IPS-18c (cell line): ENCODE data around the gene HSF5.
"Not testable (repeated sequence)": the region's sequence is repeated elsewhere in the genome, so short reads cannot be mapped to it uniquely, and the experiment has no call there.

Experiments
- H3K4me3 ChIP-seq: 2 replicates; pipeline ENCODE4 v1.7.0; 2013; ENCODE audit warnings: low read depth, mild to moderate bottlenecking, low read length, moderate library complexity; ENCODE audit not compliant: insufficient read depth
- H3K9me3 ChIP-seq: one replicate; pipeline ENCODE4 v1.6.1; 2013; ENCODE audit warnings: mild to moderate bottlenecking, low read length, moderate library complexity; ENCODE audit not compliant: control insufficient read depth, insufficient read depth

The HSF5 gene

DNA sequence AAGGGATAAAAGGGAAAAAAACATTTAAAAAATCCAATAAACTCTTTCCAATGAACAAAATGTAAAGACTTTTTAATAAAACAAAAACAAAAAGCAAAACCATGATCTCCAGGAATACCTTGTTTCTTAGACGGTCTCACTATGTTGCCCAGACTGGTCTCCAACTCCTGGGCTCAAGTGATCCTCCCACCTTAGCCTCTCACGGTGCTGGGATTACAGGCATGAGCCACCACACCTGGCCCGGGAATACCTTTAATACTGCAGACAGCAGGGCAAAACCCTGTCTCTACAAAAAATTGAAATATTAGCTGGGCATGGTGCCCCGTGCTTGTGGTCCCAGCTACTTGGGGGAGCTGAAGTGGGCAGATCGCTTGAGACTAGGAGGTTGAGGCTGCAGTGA is 78.8 kb downstream of the HSF5 start:
- no peaks in the 10 kb centered on the region for H3K9me3 ChIP-seq
- no peak overlapping the region for H3K4me3 ChIP-seq

DNA sequence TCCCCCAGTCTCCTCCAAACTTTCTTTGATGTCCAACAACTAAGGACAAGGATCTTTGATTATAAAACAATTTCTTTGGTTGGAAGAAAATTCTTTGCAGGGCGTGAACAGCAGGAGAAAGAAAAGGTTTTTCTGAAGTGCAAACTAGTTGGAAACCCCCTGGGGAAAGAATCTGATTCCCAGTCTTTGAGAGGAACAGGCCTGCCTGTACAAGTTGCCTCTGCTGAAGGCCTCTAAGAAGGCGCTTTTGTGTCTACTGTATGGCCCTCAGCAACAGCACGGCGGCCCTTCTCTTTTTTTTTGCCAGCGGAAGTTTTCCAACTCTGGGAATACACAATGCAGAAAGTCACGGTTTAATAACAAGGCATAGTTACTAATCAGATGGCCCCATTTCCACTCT is 84.9 kb downstream of the HSF5 start:
- no peak overlapping the region for H3K4me3 ChIP-seq
- no peaks in the 10 kb centered on the region for H3K9me3 ChIP-seq

DNA sequence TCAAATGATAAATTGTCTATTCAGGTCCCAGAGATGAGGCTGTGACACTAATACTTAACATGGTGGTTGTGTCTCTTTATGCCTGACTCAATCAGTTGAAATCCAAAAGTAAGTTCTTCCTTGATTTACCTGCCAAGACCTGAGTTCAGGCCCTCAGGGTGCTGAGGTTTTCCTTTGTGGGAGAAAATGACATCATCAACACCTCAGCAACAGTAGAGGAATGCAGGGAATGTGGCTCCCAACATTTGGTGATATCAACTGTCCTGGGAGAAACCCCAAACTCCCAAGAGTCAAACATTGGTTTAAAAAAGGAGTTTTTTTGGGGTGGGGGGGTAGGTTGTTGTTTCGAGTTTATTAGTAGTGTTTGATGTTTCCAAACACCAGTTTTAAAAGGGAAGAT is 85.5 kb downstream of the HSF5 start:
- H3K4me3 ChIP-seq: no peak overlapping the region

DNA sequence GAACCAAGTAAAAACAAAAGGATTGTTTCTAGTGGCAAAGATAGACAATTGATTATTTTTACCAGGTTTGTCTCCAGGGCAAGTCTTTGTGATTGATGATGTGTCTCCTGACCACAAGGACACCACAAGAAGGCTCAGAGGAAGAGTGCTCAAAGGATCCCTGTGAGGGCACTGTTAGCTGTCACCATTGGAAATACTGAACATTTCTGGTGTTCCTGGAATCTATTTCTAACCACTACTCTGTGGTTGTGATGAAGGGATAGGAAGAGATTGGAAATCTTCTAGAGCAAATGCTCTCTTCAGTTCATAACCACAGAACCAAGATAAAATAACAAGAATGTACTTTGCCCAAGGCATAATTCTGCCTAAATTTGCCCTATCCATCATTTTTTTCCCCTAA is 86.2 kb downstream of the HSF5 start:
- Histone ChIP-seq H3K9me3 (no peaks in the 10 kb centered on the region), H3K4me3 (no peak overlapping the region)

More for the DNA sequence above, 85.5 kb downstream of the HSF5 start:
- H3K9me3 ChIP-seq: no peaks in the 10 kb centered on the region

GRCh38 chr17:58401287-58401686 is 86.9 kb downstream of the HSF5 start:
- Histone ChIP-seq H3K9me3 (no peaks in the 10 kb centered on the region), H3K4me3 (no peak overlapping the region)

DNA sequence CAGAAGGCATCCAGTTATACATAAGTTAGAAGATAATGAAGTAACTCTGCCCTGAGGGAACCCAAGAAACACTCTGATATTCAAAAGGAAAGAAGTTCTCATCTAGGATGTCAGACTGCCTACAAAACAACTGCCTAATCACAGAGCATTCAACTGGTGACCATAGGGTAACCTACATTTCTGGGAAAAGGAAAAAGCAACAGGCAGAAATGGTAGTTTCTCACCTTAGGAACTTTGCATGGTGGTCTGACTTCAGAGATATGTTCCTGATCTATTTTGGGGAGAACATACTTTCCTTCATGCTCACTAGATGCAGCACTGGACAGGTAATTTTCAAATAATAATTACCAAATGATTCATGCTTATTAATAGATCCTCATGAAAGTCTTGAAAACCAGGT is 87.4 kb downstream of the HSF5 start:
- Histone ChIP-seq H3K9me3 (no peaks in the 10 kb centered on the region), H3K4me3 (no peak overlapping the region)

- Histone ChIP-seq H3K4me3 (no peak overlapping the region), H3K9me3 (no peaks in the 10 kb centered on the region)
These were observed 88.2 kb downstream of the HSF5 start for GRCh38 chr17:58399974-58400373.

GRCh38 chr17:58398574-58399266 is 89.5 kb downstream of the HSF5 start:
- Histone ChIP-seq H3K9me3 (no peaks in the 10 kb centered on the region), H3K4me3 (no peak overlapping the region)

GRCh38 chr17:58397421-58397820 is 90.8 kb downstream of the HSF5 start:
- H3K4me3 ChIP-seq, H3K9me3 ChIP-seq: not testable (repeated sequence)

DNA sequence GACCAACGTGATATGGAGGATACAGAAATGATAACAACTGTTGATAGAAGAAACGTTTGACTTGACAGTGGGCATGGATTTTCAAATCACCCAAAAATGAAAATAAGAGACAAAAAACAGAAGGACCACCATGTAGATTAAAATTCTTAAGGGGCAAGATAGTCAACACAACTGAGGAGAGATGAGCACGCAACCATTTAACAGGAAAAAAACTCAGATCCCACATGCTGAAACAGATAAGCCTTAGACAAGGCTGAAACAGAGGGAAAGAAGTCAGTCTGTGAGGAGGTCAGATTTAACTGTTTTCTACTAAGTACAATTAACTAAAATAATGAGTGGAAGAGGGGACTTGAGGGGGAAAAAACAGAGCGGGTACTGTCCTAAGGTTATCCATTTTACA is 92.0 kb downstream of the HSF5 start:
- no peaks in the 10 kb centered on the region for H3K9me3 ChIP-seq
- H3K4me3 ChIP-seq: no peak overlapping the region

DNA sequence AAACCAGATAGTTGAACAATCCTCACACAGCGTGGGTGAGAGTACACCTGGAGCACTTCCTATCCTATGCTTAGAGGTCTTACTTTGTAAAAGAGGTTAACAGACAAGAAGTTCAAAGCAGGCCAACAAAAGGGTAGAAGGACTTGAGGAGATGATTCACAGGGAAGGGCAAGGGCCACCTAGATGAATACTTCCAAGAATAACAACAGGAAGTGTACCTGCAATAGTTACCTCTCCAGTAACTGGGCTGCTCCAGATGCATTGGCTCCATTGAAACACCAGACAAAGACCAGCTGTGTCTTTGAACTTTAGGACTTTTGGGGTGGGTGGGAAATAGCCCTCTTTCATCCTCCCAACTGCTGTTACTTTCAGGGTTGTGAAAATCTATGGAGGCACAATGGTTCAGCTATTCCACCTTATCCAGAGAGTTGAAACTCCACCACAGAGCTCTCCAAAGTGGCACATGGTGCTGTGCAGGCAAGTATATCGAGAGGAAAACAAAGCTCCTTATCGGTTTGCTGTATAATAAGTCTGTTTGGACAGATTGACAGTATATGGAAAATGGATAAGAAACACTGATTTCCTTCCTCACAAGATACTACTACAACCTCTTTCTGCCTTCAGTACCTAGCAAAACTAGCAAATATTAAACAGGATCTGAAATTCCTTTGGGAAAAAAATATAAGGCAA is 93.5 kb downstream of the HSF5 start:
- Histone ChIP-seq H3K4me3 (no peak overlapping the region), H3K9me3 (no peaks in the 10 kb centered on the region)

DNA sequence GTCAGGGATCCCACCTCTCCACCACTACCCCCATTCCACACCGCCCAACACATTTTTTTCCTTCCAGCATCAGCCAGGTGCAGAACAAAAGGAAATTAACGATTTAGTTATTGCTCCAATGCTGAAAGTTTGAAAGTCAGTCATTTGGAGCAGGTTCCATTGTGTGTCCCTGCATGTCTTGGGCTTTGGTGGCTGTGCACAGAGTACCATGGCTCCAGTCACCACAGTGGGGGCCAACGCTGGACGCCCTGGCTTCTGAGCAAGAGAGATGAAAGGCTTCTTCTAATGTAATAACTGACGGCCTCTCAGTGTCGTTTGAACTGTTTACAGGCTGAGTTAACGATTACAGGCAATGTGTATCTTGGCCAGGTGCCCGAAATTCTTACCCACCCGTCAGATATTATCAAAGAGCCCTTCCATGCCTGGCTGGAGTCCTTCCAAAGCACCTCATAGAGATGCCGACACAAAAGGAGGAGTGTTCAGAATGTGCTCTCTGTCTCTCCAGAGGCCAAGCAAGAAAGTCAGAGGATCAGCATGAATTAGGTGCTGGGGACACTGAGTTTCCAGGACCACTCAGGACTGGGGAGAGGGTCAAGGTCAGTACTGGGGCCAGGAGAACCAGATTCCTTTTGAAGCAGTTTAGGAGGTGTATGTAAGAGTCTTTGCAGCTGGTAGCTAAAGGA is 96.8 kb downstream of the HSF5 start:
- Histone ChIP-seq H3K4me3 (no peak overlapping the region), H3K9me3 (no peaks in the 10 kb centered on the region)

DNA sequence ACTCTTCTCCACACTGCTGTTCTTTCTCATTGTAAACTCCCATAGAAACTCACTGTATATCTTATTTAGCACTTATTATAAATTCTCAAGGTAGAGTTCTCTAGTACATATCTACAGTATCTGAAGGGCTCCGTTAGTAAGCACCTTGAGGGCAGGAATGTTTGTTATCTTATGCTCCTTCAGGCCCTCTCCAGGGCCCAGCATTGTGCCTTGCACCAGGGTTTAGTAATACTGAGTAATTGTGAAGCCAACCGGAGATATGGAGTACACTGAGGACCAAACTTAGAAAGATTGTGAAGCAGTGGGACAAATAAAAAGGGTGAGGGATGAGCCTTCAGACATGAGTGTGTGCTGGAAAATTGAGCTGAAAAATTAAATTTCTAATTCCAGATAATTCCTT is 97.3 kb downstream of the HSF5 start:
- H3K4me3 ChIP-seq: no peak overlapping the region
- H3K9me3 ChIP-seq: no peaks in the 10 kb centered on the region

DNA sequence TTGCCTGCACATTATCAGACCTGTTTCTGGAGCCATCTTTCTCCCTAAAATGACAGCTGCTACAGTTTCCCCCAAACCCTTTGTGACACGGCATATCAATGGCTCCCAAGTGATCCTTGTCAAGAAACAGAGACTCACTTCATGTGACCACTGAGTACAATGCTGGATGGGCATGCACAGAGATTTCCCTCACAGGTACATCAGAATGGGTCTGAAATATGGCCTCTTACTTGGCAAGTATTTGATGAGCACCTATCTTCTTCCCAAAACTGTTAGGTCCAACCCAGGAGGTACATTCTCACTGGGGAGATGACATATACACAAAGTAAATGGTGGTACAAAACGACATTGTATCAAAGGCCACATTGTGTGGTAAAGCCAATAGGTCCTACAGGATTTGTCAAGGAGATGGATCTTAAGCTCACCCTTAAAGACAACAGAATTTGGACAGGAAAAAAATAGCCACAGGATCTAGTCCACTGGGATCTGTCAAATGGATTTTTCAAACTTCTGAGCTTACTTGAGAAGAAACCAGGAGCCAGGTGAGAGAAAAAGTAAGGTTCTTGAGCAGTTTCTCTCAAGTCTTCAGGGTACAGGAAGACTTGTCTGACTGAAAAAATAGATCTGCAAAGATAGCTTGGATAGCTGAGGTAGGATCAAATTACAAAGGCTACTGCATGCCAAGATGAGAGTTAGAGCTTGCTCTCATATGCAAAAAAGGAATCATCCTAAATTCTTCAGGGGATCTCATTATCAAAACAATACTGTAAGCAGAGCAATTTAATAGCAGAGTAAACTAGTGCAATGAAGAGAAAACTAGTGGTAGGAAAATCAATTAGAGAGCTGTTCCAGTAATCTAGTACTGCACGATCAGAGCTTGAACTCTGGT is 99.7 kb downstream of the HSF5 start:
- Histone ChIP-seq H3K4me3 (no peak overlapping the region), H3K9me3 (no peaks in the 10 kb centered on the region)

- H3K4me3 ChIP-seq: no peak overlapping the region
- H3K9me3 ChIP-seq: no peaks in the 10 kb centered on the region
These were observed 100.4 kb downstream of the HSF5 start for GRCh38 chr17:58387834-58388233.

DNA sequence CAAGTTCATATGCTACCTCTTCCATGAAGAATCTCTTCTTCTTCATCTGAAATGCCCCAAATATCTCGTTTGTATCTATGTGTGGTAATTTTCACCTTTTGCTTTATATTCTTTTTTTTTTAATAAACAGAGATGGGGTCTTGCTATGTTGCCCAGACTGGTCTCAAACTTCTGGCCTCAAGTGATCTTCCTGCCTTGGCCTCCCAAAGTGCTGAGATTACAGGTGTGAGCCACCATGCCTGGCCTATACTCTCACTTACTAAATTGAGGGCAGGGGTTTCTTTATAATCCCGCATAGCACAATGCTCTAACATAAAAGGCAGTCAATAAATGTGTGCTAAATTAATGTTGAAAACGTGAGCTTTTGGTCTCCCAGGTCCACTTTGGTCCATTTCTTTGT is 101.5 kb downstream of the HSF5 start:
- Histone ChIP-seq H3K9me3 (no peaks in the 10 kb centered on the region), H3K4me3 (no peak overlapping the region)

DNA sequence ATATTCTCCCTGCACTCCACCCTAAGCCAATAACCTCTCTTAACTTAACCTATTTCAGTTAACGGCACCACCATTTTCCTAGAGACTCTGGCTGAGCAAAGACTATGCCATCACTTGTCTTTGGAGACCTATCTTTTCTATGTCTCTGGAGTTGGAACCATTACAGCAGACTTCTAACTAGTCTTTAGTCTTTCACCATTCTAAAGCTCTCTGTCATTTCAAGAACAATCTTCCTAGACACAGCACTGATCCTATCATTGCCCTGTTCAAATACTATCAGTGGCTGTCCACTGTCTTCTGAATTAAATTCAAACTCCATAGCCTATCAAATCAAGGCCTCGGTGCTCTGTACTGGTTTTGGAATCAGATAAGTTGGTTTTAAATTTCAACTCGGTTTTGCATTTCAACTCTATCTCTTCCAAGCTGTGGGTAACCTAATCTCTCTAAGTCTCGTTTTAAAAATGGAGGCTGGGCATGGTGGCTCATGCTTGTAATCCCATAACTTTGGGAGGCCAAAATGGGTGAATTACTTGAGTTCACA is 102.8 kb downstream of the HSF5 start:
- H3K4me3 ChIP-seq: no peak overlapping the region
- no peaks in the 10 kb centered on the region for H3K9me3 ChIP-seq
